NB4 (cell line): ENCODE data around the gene OLFML2A.
A peak's percentile ranks its signal among the peaks of the same experiment; 100 is the strongest.

Experiments
- DNase-seq: peaks from one replicate; pipeline ENCODE4 v3.0.0; 2010; ENCODE audit warnings: low read depth
- H3K4me3 ChIP-seq: one replicate; pipeline ENCODE4 v1.5.1; 2011; ENCODE audit warnings: mild to moderate bottlenecking, low read depth, low read length, moderate library complexity
- CTCF ChIP-seq: IDR thresholded peaks from one replicate; pipeline ENCODE4 v1.5.1; 2012; ENCODE audit warnings: low read depth, low read length
- MYC ChIP-seq: IDR thresholded peaks from 2 replicates; pipeline ENCODE4 v1.6.1; 2011; ENCODE audit warnings: low read depth, low read length
- POLR2A ChIP-seq: IDR thresholded peaks from 2 replicates; pipeline ENCODE4 v1.6.1; 2011; ENCODE audit warnings: mild to moderate bottlenecking; ENCODE audit not compliant: insufficient read length; ENCODE audit errors: extremely low read depth
- TF ChIP-seq, protein P1 (sequence below): IDR thresholded peaks from 2 replicates; pipeline ENCODE4 v1.6.1; 2011; ENCODE audit warnings: low read depth, low read length

OLFML2A gene

GRCh38 chr9:124809741-124810500 lies 33.0 kb downstream of the OLFML2A start:
- no peak for DNase-seq
- no peak for TF ChIP-seq POLR2A
- TF ChIP-seq, protein P1, sequence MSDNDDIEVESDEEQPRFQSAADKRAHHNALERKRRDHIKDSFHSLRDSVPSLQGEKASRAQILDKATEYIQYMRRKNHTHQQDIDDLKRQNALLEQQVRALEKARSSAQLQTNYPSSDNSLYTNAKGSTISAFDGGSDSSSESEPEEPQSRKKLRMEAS = no peak
- H3K4me3 ChIP-seq = no peak overlapping the region

GRCh38 chr9:124810663-124811355 lies 33.9 kb downstream of the OLFML2A start:
- TF ChIP-seq MYC (no peak), CTCF (no peak), POLR2A (no peak)
- TF ChIP-seq, protein P1 = no peak
- H3K4me3 ChIP-seq = no peak overlapping the region
- no peak for DNase-seq

DNA sequence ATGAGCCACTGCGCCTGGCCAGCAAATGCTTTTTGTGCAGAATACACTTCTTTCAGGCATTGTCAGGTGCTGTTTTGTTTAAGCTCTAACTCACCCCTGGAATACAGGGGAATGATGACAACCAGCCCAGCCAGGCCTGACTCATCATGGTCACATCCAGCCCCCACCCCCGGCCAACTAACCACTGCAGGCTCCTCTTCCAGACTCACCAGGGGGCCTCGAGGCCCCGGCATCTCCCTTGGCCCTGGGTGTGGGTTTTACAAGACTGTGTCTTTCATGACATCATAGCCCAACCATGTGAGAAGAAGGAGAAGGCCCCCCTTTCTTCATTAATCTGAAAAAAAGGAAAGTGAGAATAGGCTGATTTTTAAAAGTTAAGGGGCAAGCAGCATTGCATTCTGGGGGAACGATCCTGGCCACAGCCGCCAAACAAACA lies 35.5 kb downstream of the OLFML2A start:
- H3K4me3 ChIP-seq = no peak overlapping the region
- no peak for TF ChIP-seq CTCF
- TF ChIP-seq, protein P1 = peak; percentile 10; the same call in 1 of the 2 replicates
- peak; percentile 96 for DNase-seq

- no peak overlapping the region for H3K4me3 ChIP-seq
- TF ChIP-seq POLR2A = no peak
- TF ChIP-seq MYC = no peak
- TF ChIP-seq, protein P1 = no peak
- TF ChIP-seq CTCF = no peak
- DNase-seq = no peak
These were observed 36.1 kb downstream of the OLFML2A start for GRCh38 chr9:124813041-124813440.

GRCh38 chr9:124813501-124814163 lies 36.7 kb downstream of the OLFML2A start:
- no peak overlapping the region for H3K4me3 ChIP-seq
- TF ChIP-seq, protein P1 = no peak
- TF ChIP-seq CTCF = no peak
- no peak for TF ChIP-seq MYC
- no peak for TF ChIP-seq POLR2A

DNA sequence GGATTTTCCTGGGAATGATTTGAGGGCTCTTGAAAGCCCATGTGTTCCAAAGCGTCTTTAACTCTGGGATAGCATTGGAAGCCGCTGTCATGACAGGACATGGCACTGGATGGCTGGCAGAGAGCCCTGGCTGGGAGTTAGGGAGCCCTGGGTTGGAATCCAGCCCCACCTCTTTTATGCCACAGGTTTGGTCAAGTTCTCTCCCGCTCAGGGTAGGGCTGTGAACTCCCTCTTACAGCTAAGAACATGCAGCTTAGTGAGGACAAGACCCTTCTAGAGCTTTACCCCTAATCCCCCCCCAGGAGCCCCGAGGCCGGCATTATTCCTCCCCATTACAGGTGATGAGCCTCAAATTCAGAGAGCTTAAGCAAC lies 37.2 kb downstream of the OLFML2A start:
- DNase-seq = no peak
- H3K4me3 ChIP-seq = no peak overlapping the region
- TF ChIP-seq MYC = no peak

More at GRCh38 chr9:124813501-124814163, 36.7 kb downstream of the OLFML2A start:
- DNase-seq = no peak
